ENCODE measurements around the gene CUEDC1.

GRCh38 chr17:57915544-57915943, 39.7 kb downstream of the CUEDC1 start:
- TF ChIP-seq, protein P1, sequence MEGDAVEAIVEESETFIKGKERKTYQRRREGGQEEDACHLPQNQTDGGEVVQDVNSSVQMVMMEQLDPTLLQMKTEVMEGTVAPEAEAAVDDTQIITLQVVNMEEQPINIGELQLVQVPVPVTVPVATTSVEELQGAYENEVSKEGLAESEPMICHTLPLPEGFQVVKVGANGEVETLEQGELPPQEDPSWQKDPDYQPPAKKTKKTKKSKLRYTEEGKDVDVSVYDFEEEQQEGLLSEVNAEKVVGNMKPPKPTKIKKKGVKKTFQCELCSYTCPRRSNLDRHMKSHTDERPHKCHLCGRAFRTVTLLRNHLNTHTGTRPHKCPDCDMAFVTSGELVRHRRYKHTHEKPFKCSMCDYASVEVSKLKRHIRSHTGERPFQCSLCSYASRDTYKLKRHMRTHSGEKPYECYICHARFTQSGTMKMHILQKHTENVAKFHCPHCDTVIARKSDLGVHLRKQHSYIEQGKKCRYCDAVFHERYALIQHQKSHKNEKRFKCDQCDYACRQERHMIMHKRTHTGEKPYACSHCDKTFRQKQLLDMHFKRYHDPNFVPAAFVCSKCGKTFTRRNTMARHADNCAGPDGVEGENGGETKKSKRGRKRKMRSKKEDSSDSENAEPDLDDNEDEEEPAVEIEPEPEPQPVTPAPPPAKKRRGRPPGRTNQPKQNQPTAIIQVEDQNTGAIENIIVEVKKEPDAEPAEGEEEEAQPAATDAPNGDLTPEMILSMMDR (IDR thresholded peaks at IDR 0.05), result no peak
- TF ChIP-seq POLR2A (IDR thresholded peaks at IDR 0.05) (no peak), POLR2AphosphoS5 (IDR thresholded peaks at IDR 0.05) (no peak)

All from prostate gland (tissue), 2 donors.